ENCODE measurements around the gene GNAT1. TPM values are rescaled to one million over a fixed set of nuclear protein-coding genes. Genes with fewer than 3 reads are reported as not detected.

GNAT1 gene
- polyA plus RNA-seq, 1 donor from 2014 or later = not detected

- Histone ChIP-seq H2AFZ (ENCODE audit: low read depth, low read length) (no peak overlapping the region), H3K36me3 (ENCODE audit: insufficient read depth, low read length) (no peaks in the 10 kb centered on the region), H3K9me2 (ENCODE audit: insufficient read depth, low read length) (no peaks in the 10 kb centered on the region), H3K4me3 (ENCODE audit: low read length) (no peak overlapping the region), H3K9me3 (ENCODE audit: low read length) (no peaks in the 10 kb centered on the region), H3K9ac (ENCODE audit: low read length) (no peak overlapping the region), H3K27ac (ENCODE audit: low read length) (no peak overlapping the region), H3K4me2 (ENCODE audit: low read length) (no peak overlapping the region), H3K79me2 (replicated peaks; ENCODE audit: insufficient read depth, low read length) (no peaks in the 10 kb centered on the region), H4K20me1 (ENCODE audit: insufficient read depth) (no peaks in the 10 kb centered on the region), H3K27me3 (ENCODE audit: insufficient read depth, low read depth, low read length) (no peaks in the 10 kb centered on the region), H3F3A (ENCODE audit: insufficient read depth, low read length, poor library complexity, severe bottlenecking) (no peaks in the 10 kb centered on the region)
- no peak for TF ChIP-seq CTCF (IDR thresholded peaks at IDR 0.05; ENCODE audit: poor library complexity, severe bottlenecking)
- no peak for TF ChIP-seq EP300 (conservative IDR thresholded peaks at IDR 0.05; ENCODE audit: poor library complexity, severe bottlenecking)
- no peak for TF ChIP-seq MXI1 (conservative IDR thresholded peaks at IDR 0.05; ENCODE audit: poor library complexity, severe bottlenecking)
- TF ChIP-seq TAF1 (IDR thresholded peaks at IDR 0.05; ENCODE audit: low read depth) = no peak
- TF ChIP-seq SMC3 (conservative IDR thresholded peaks at IDR 0.05; ENCODE audit: poor library complexity) = no peak
- TF ChIP-seq REST (IDR thresholded peaks at IDR 0.05; ENCODE audit: borderline replicate concordance) = no peak
- no peak for TF ChIP-seq RAD21 (conservative IDR thresholded peaks at IDR 0.05)
- no peak for TF ChIP-seq EZH2 (IDR thresholded peaks at IDR 0.05; ENCODE audit: borderline replicate concordance, insufficient read depth, low read length, poor library complexity, severe bottlenecking)
- TF ChIP-seq POLR2AphosphoS5 (IDR thresholded peaks at IDR 0.05) = no peak
Observed at GRCh38 chr3:50173685-50174516, 17.5 kb upstream of the GNAT1 start.

- no peaks in the 10 kb centered on the region for H3K79me2 ChIP-seq (replicated peaks; ENCODE audit: insufficient read depth, low read length)
- no peaks in the 10 kb centered on the region for H3K9me3 ChIP-seq (ENCODE audit: low read length)
- no peaks in the 10 kb centered on the region for H4K20me1 ChIP-seq (ENCODE audit: insufficient read depth)
- H3F3A ChIP-seq (ENCODE audit: insufficient read depth, low read length, poor library complexity, severe bottlenecking) = no peaks in the 10 kb centered on the region
- H3K9ac ChIP-seq (ENCODE audit: low read length) = no peak overlapping the region
- H3K9me2 ChIP-seq (ENCODE audit: insufficient read depth, low read length) = no peaks in the 10 kb centered on the region
- TF ChIP-seq RAD21 (conservative IDR thresholded peaks at IDR 0.05) (no peak), EP300 (conservative IDR thresholded peaks at IDR 0.05; ENCODE audit: poor library complexity, severe bottlenecking) (no peak), SMC3 (conservative IDR thresholded peaks at IDR 0.05; ENCODE audit: poor library complexity) (no peak), REST (IDR thresholded peaks at IDR 0.05; ENCODE audit: borderline replicate concordance) (no peak), TAF1 (IDR thresholded peaks at IDR 0.05; ENCODE audit: low read depth) (no peak), EZH2 (IDR thresholded peaks at IDR 0.05; ENCODE audit: borderline replicate concordance, insufficient read depth, low read length, poor library complexity, severe bottlenecking) (no peak), MXI1 (conservative IDR thresholded peaks at IDR 0.05; ENCODE audit: poor library complexity, severe bottlenecking) (no peak), CTCF (IDR thresholded peaks at IDR 0.05; ENCODE audit: poor library complexity, severe bottlenecking) (no peak), POLR2AphosphoS5 (IDR thresholded peaks at IDR 0.05) (no peak)
- no peak overlapping the region for H2AFZ ChIP-seq (ENCODE audit: low read depth, low read length)
- H3K36me3 ChIP-seq (ENCODE audit: insufficient read depth, low read length) = no peaks in the 10 kb centered on the region
- no peak overlapping the region for H3K4me2 ChIP-seq (ENCODE audit: low read length)
- H3K4me3 ChIP-seq (ENCODE audit: low read length) = no peak overlapping the region
- no peaks in the 10 kb centered on the region for H3K27me3 ChIP-seq (ENCODE audit: insufficient read depth, low read depth, low read length)
- no peak overlapping the region for H3K27ac ChIP-seq (ENCODE audit: low read length)
Observed at GRCh38 chr3:50174517-50174895, 16.9 kb upstream of the GNAT1 start.
